Ishikawa (cell line): ENCODE data around the gene PRKCE.

Experiments
- EGR1 ChIP-seq: IDR thresholded peaks from 2 replicates; pipeline ENCODE4 v1.6.1; 2012
- EP300 ChIP-seq: IDR thresholded peaks from 2 replicates; pipeline ENCODE4 v1.6.1; 2012; ENCODE audit warnings: borderline replicate concordance
- FOXM1 ChIP-seq: IDR thresholded peaks from 2 replicates; pipeline ENCODE4 v1.6.1; 2012; ENCODE audit warnings: low read depth, borderline replicate concordance
- MAX ChIP-seq: IDR thresholded peaks from 2 replicates; pipeline ENCODE4 v1.6.1; 2012
- NFIC ChIP-seq: IDR thresholded peaks from 2 replicates; pipeline ENCODE4 v1.6.1; 2012
- RAD21 ChIP-seq: IDR thresholded peaks from 2 replicates; pipeline ENCODE4 v1.6.1; 2012; ENCODE audit warnings: low read depth
- REST ChIP-seq: IDR thresholded peaks from 2 replicates; pipeline ENCODE4 v1.6.1; 2012; ENCODE audit warnings: low read depth, mild to moderate bottlenecking
- TAF1 ChIP-seq: IDR thresholded peaks from 2 replicates; pipeline ENCODE4 v1.6.1; 2012; ENCODE audit warnings: low read depth, mild to moderate bottlenecking
- TEAD4 ChIP-seq: IDR thresholded peaks from 2 replicates; pipeline ENCODE4 v1.6.1; 2012
- USF1 ChIP-seq: IDR thresholded peaks from 2 replicates; pipeline ENCODE4 v1.6.1; 2012
- YY1 ChIP-seq: IDR thresholded peaks from 2 replicates; pipeline ENCODE4 v1.6.1; 2012; ENCODE audit warnings: low read depth
- ZBTB7A ChIP-seq: IDR thresholded peaks from 2 replicates; pipeline ENCODE4 v1.6.1; 2012; ENCODE audit warnings: low read depth

GRCh38 chr2:46008091-46008870 lies 356.8 kb downstream of the PRKCE start:
- TF ChIP-seq NFIC (no peak), ZBTB7A (no peak), FOXM1 (no peak), USF1 (no peak), EGR1 (no peak), YY1 (no peak), TEAD4 (no peak), TAF1 (no peak), EP300 (no peak), RAD21 (no peak), MAX (no peak), REST (no peak)
